Measurements from ENCODE around the gene BATF.

GRCh38 chr14:75565056-75565455, 42.8 kb downstream of the BATF start:
- TF ChIP-seq FOXM1 (IDR thresholded peaks at IDR 0.05; ENCODE audit: borderline replicate concordance, low read depth): no peak
- no peak for TF ChIP-seq TEAD4 (IDR thresholded peaks at IDR 0.05)
- TF ChIP-seq TCF12 (IDR thresholded peaks at IDR 0.05; ENCODE audit: low read depth): no peak
- no peak for TF ChIP-seq USF1 (IDR thresholded peaks at IDR 0.05)

All from Ishikawa (cell line).